ENCODE data around the gene MARK3. TPM values are rescaled to one million over a fixed set of nuclear protein-coding genes. Genes with fewer than 3 reads are reported as not detected.

The MARK3 gene
- total RNA-seq, 1 experiment from 2014 or later = 81.9 TPM

DNA sequence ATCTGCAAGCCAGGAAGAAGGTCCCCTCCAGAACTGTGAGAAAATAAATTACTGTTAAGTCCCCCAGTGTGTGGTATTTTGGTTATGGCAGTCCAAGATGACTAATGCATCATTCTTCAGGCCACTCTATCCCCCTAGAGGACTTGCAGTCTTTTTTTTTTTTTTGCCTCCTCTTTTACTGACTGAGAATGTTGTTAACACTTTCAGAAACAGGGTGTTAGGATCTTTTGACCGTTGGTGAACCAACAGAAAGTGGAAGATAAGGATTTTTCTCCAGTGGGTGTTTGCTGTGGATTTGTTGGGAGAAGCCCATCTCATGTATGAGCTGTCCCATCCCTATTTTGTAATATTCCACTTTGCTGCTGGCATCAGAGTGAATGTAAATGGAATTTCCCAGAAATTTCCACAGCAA is 37.8 kb downstream of the MARK3 start:
- H3K27ac ChIP-seq (ENCODE audit: insufficient read length, low read depth, low read length) = no peak overlapping the region
- TF ChIP-seq CTCF (conservative IDR thresholded peaks at IDR 0.05) = no peak
- no peak overlapping the region for H2BK120ac ChIP-seq (ENCODE audit: low read depth, low read length, poor library complexity, severe bottlenecking)
- H3K9ac ChIP-seq (ENCODE audit: extremely low read depth, insufficient read length, low read length) = no peak overlapping the region
- no peak overlapping the region for H2BK15ac ChIP-seq (ENCODE audit: low read depth, low read length)
- H2AFZ ChIP-seq (ENCODE audit: low read length) = no peak overlapping the region
- peaks cover 29 to 34% of the 10 kb centered on the region in 2 experiments for H3K4me1 Mint-ChIP-seq
- H3K36me3 Mint-ChIP-seq (ENCODE audit: insufficient read depth in 1 of 3, low read depth in 3 of 3) = peaks cover 3 to 7% (median 5%) of the 10 kb centered on the region in 3 experiments; a peak in 3 of 7 replicates
- H3K23ac ChIP-seq (ENCODE audit: insufficient read length, low read depth, low read length) = no peak overlapping the region
- H3K27ac Mint-ChIP-seq = peak overlapping the region in 1 of 3 experiments; percentile 28; a peak in 1 of 7 replicates
- peaks cover 6% of the 10 kb centered on the region for H3K4me1 ChIP-seq (ENCODE audit: insufficient read depth, low read length)
- no peak overlapping the region for H4K8ac ChIP-seq (replicated peaks; ENCODE audit: insufficient read length, low read depth, low read length)
- H3K14ac ChIP-seq (ENCODE audit: insufficient read depth, low read length) = no peak overlapping the region
- no peaks in the 10 kb centered on the region for H3K27me3 ChIP-seq (ENCODE audit: insufficient read depth, low read length)
- H4K5ac ChIP-seq (ENCODE audit: insufficient read length, low read depth, low read length) = no peak overlapping the region
- no peak overlapping the region for H3K4me3 Mint-ChIP-seq
- H3K56ac ChIP-seq (ENCODE audit: insufficient read length, low read depth, low read length) = no peak overlapping the region
- peaks cover 4% of the 10 kb centered on the region; the same call in 1 of the 2 replicates for H3K79me2 ChIP-seq (ENCODE audit: insufficient read depth, low read length)
- H3K27me3 Mint-ChIP-seq (ENCODE audit: low read depth) = no peaks in the 10 kb centered on the region
- H4K91ac ChIP-seq (ENCODE audit: insufficient read length, low read depth, low read length) = no peak overlapping the region
- no CpG with 5 or more reads among the region's 1 CpG for WGBS (ENCODE audit: extremely low coverage, insufficient read length, low lambda C conversion rate)
- no peaks in the 10 kb centered on the region for H3K9me3 Mint-ChIP-seq
- no peak overlapping the region for H3K18ac ChIP-seq (ENCODE audit: insufficient read length, low read depth, low read length)
- DNase-seq = no peak
- H2BK20ac ChIP-seq (ENCODE audit: low read depth, low read length, poor library complexity, severe bottlenecking) = no peak overlapping the region
- no peak overlapping the region for H3K4ac ChIP-seq (ENCODE audit: low read depth, low read length)
- no peaks in the 10 kb centered on the region for H3K9me3 ChIP-seq (ENCODE audit: control insufficient read depth, low read depth, low read length)
- H4K20me1 ChIP-seq (ENCODE audit: control insufficient read depth, insufficient read depth, insufficient read length) = peaks cover 2% of the 10 kb centered on the region
- H3K4me2 ChIP-seq (ENCODE audit: insufficient read depth, insufficient read length, low read length) = no peak overlapping the region
- no peak overlapping the region for H3T11ph ChIP-seq (ENCODE audit: low read length)
- peaks cover 8% of the 10 kb centered on the region for H3K79me1 ChIP-seq (ENCODE audit: insufficient read depth, low read depth, low read length, poor library complexity, severe bottlenecking)
- no peak overlapping the region for H2BK12ac ChIP-seq (ENCODE audit: insufficient read length, low read depth, low read length)
- H3K23me2 ChIP-seq (ENCODE audit: insufficient read length, low read depth, low read length, poor library complexity, severe bottlenecking) = no peaks in the 10 kb centered on the region
- no peak overlapping the region for H2BK5ac ChIP-seq (ENCODE audit: insufficient read length, low read length)
- H2AK5ac ChIP-seq (ENCODE audit: insufficient read length, low read length) = no peak overlapping the region

Measured in H9 (cell line).